Psoas muscle (tissue), 8 donors: Measurements from ENCODE around the gene SORL1. TPM values are rescaled to one million over a fixed set of nuclear protein-coding genes. Genes with fewer than 3 reads are reported as not detected.

Source experiments
- ATAC-seq, 4 donors: fragments of 200-7000 bp; cut with Tn5 transposase; one replicate each; pipeline ENCODE4 v1.9.1; 2020; ENCODE audit warnings: moderate library complexity in 3 of 4, mild to moderate bottlenecking in 2 of 4
- DNase-seq, 2 donors: peaks; one replicate each; pipeline ENCODE4 v3.0.0-alpha.2; 2020
- H3K27ac ChIP-seq: fragments of 200-600 bp; one replicate; pipeline ENCODE4 v1.8.0; 2022
- H3K27me3 ChIP-seq, 3 donors: fragments of 200-600 bp in 1 of 3; one replicate each; pipeline versions ENCODE4 v1.6.1 to v1.8.0; 2013 to 2022; ENCODE audit warnings: low read length in 2 of 3, mild to moderate bottlenecking in 2 of 3, moderate library complexity in 1 of 3; ENCODE audit not compliant: insufficient read depth in 3 of 3
- H3K36me3 ChIP-seq, 2 donors: fragments of 200-600 bp in 1 of 2; one replicate each; pipeline versions ENCODE4 v1.6.1 to v1.8.0; 2013 to 2022; ENCODE audit warnings: low read depth in 1 of 2, mild to moderate bottlenecking in 1 of 2, moderate library complexity in 1 of 2; ENCODE audit not compliant: insufficient read depth in 1 of 2
- H3K4me1 ChIP-seq: fragments of 200-600 bp; one replicate; pipeline ENCODE4 v1.8.0; 2022
- H3K4me3 ChIP-seq: fragments of 200-600 bp; one replicate; pipeline ENCODE4 v1.8.0; 2022; ENCODE audit warnings: mild to moderate bottlenecking
- H3K9me3 ChIP-seq: fragments of 200-600 bp; one replicate; pipeline ENCODE4 v1.8.0; 2022
- WGBS, 3 donors: extraction: QIAGEN DNeasy Blood & Tissue Kit; methylation state at CpG; one replicate each; pipeline versions ENCODE4 v1.1.6 to v1.1.7; 2013; 5-methylcytosine and 5-hydroxymethylcytosine counted together
- intact Hi-C, 2 donors: fragments of 100-400 bp; cut with DNase I; formaldehyde crosslinking; loops; one replicate each; pipeline versions ENCODE4 v1.11.0 to v1.14.2; 2022
- polyA plus RNA-seq, 3 donors: library from polyadenylated mRNA; stranded (reverse); fragments of 200-250 nt; gene quantifications; one replicate each; pipeline ENCODE4 v1.2.3, GENCODE V29; 2013
- total RNA-seq, 4 donors: library from RNA; stranded (reverse); fragmentation: NEBNext Ultra II Directional in 2 of 4; extraction: Animal tissue kit (Norgen Biotek cat#: 25700) in 2 of 4; gene quantifications; one replicate each; pipeline versions ENCODE4 v1.2.1 to v1.2.4, GENCODE V29; 2021 to 2023
- TF ChIP-seq, protein P1 (sequence below): fragments of 200-600 bp; IDR thresholded peaks from one replicate; pipeline ENCODE4 v1.8.0; 2022; ENCODE audit warnings: antibody characterized with exemption
- donor health status: healthy with polysubstance abuse.
- donor health status: DM: no; HTN: no; CAD: no; lungs with moderate emphysema.
- donor health status: Bipolar disorder and iron deficiency.
- donor health status: healthy.
- donor health status: DM: yes; HTN: yes; CAD: no.
- donor health status: DM: no; HTN: no; CAD: no.
- donor health status: DM: no; HTN: no; CAD: no.
- donor health status: DM: yes; HTN: yes; CAD: no.

SORL1 gene
- total and polyA plus RNA-seq, 7 donors = 0.07 to 3.3 (median 1.5) TPM

DNA sequence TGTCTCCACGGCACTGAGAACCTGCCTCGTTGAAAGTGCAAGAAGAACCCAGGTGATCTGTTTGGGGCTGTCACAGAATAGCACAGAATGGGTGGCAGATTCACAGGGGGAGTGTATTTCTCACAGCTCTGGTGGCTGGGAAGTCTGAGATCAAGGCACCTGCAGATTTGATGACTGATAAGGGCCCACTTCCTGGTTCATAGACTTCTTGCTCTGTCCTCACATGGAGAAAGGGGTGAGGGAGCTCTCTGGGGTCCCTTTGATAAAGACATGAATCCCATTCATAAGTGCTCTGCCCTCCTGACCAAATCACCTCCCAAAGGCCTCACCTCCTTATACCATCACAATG is 199.1 kb downstream of the SORL1 start:
- ATAC-seq (no peak), DNase-seq (no peak)
- Histone ChIP-seq H3K4me3 (no peak overlapping the region), H3K27ac (no peak overlapping the region), H3K27me3 (peaks cover 0 to 3% (median 0%) of the 10 kb centered on the region in 3 donors), H3K4me1 (peaks cover 6% of the 10 kb centered on the region), H3K9me3 (no peaks in the 10 kb centered on the region), H3K36me3 (no peaks in the 10 kb centered on the region)
- 76 to 92% (median 89%) methylated on average over 2 of the region's 2 CpGs for WGBS, 3 donors
- intact Hi-C loops = loop anchor here (5.0 to 10.0 kb wide), 2 partner anchors 284 to 856 kb away; no protein-coding TSS in a partner anchor
- TF ChIP-seq, protein P1, sequence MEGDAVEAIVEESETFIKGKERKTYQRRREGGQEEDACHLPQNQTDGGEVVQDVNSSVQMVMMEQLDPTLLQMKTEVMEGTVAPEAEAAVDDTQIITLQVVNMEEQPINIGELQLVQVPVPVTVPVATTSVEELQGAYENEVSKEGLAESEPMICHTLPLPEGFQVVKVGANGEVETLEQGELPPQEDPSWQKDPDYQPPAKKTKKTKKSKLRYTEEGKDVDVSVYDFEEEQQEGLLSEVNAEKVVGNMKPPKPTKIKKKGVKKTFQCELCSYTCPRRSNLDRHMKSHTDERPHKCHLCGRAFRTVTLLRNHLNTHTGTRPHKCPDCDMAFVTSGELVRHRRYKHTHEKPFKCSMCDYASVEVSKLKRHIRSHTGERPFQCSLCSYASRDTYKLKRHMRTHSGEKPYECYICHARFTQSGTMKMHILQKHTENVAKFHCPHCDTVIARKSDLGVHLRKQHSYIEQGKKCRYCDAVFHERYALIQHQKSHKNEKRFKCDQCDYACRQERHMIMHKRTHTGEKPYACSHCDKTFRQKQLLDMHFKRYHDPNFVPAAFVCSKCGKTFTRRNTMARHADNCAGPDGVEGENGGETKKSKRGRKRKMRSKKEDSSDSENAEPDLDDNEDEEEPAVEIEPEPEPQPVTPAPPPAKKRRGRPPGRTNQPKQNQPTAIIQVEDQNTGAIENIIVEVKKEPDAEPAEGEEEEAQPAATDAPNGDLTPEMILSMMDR = no peak

DNA sequence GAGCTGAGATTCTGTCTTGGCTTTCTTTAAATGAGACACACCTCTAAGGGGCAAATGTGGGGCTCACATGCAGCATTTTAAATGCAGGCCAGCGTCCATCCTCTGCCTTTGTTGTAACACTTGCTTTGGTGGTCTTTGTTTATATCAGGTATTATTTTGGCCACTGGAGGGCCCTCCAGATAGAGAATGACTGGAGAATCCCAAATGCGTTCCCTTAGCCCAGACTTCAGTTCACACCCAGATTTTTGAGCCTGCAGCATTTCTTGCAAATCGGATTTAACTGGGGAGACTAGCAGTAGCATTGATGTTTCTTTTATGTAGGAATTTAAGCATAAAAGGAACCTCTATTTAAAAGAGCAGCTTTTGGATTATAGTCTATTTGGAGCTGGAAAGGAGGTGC is 200.9 kb downstream of the SORL1 start:
- H3K27ac ChIP-seq = no peak overlapping the region
- peaks cover 0 to 3% (median 0%) of the 10 kb centered on the region in 3 donors for H3K27me3 ChIP-seq
- TF ChIP-seq, protein P1 = no peak
- ATAC-seq (no peak), DNase-seq (no peak)
- intact Hi-C loops = loop anchor here (5.0 to 10.0 kb wide), 2 partner anchors 282 to 854 kb away; no protein-coding TSS in a partner anchor
- no peak overlapping the region for H3K4me3 ChIP-seq
- H3K36me3 ChIP-seq = no peaks in the 10 kb centered on the region
- WGBS, 3 donors = 35 to 57% (median 42%) methylated on average over 3 of the region's 3 CpGs
- no peaks in the 10 kb centered on the region for H3K9me3 ChIP-seq
- H3K4me1 ChIP-seq = peaks cover 11% of the 10 kb centered on the region

DNA sequence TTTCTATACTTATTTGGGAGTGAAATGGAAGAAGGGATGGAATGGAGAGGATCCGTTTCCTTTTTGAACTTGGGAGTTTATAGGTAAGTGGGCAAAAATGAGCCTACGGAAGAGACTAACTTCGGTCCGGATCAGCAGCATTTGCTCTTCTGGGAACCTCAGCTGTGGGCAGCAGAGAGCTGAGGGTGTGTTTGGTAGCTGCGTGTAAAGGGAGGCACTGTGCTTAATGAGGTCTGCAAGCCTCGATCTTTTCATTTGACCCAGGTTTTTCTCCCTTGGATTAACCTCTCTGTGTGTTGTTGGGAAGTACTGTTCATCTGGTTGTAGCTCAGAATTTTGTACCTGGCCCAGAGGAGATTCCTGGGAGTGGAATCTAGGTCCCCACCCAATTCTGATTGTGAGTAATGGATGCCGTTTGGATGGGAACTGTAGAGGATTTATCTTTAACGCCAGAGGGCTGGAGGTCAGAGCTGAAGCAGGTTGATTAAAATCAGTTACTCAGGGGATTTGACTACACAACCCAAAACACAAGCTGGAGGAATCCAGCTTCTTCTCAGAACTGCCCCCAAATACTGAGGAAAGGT is 202.2 kb downstream of the SORL1 start:
- Histone ChIP-seq H3K36me3 (no peaks in the 10 kb centered on the region), H3K4me1 (peaks cover 11% of the 10 kb centered on the region), H3K27me3 (peaks cover 0 to 3% (median 0%) of the 10 kb centered on the region in 3 donors), H3K9me3 (no peaks in the 10 kb centered on the region), H3K4me3 (no peak overlapping the region), H3K27ac (peak overlapping the region; percentile 86)
- DNase-seq (no peak), ATAC-seq (no peak)
- intact Hi-C loops = loop anchor here (5.0 to 10.0 kb wide), 2 partner anchors 280 to 853 kb away; no protein-coding TSS in a partner anchor
- TF ChIP-seq, protein P1 = no peak
- 62 to 86% (median 69%) methylated on average over 8 of the region's 8 CpGs for WGBS, 3 donors

DNA sequence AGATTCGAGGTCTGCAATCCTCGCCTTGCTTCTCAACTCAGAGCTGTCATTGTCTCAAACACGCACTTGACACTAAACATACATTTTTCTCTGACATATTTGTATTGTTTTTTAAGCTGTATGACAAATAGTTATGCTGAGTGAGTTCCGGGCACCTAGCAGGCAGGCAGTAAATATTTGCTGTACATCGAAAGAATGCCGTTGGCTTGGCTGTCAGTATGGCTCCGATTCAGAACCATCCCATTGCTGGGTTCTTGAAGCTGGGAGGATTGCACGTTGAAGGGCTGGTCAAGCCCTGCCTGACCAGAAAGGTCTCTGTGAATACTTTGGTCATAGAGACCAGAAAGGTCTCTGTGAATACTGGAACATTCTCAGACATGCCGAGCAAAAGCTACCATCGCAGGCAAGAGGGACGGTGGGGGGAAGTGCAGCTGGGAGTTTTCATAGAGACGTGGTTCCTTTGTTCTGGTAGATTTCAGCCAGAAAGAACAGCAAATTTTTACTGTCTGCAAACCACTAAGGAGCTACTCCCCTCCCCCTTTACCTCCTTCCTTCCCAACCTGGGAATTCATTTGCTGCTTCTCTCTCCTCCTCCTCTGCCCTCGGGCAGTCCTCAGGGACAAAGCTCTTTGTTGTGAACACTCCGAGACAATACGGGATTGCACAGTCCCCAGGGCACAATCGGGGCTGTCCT is 202.9 kb downstream of the SORL1 start:
- peak overlapping the region; percentile 86 for H3K27ac ChIP-seq
- TF ChIP-seq, protein P1 = no peak
- ATAC-seq = peak in 1 of 4 donors; percentile 19
- peaks cover 11% of the 10 kb centered on the region for H3K4me1 ChIP-seq
- H3K27me3 ChIP-seq = peaks cover 0 to 3% (median 0%) of the 10 kb centered on the region in 3 donors
- H3K4me3 ChIP-seq = peak overlapping the region; percentile 64
- H3K36me3 ChIP-seq = no peaks in the 10 kb centered on the region
- 34 to 48% (median 36%) methylated on average over 16 of the region's 16 CpGs for WGBS, 3 donors
- intact Hi-C loops = loop anchor here (1.0 to 10.0 kb wide), 6 partner anchors 280 to 852 kb away; no protein-coding TSS in a partner anchor
- H3K9me3 ChIP-seq = no peaks in the 10 kb centered on the region
- no peak for DNase-seq
